Airway epithelial cell (primary cell): ENCODE data around the gene CALU. TPM values are rescaled to one million over a fixed set of nuclear protein-coding genes. Genes with fewer than 3 reads are reported as not detected.

Experiments
- total RNA-seq: library from RNA; depleted of rRNA; stranded (reverse); fragments of >200 nt; gene quantifications from 2 replicates; pipeline ENCODE4 v1.2.3, GENCODE V29; 2015

Gene CALU
- 90.0 and 114 TPM in 2 replicates for total RNA-seq

DNA sequence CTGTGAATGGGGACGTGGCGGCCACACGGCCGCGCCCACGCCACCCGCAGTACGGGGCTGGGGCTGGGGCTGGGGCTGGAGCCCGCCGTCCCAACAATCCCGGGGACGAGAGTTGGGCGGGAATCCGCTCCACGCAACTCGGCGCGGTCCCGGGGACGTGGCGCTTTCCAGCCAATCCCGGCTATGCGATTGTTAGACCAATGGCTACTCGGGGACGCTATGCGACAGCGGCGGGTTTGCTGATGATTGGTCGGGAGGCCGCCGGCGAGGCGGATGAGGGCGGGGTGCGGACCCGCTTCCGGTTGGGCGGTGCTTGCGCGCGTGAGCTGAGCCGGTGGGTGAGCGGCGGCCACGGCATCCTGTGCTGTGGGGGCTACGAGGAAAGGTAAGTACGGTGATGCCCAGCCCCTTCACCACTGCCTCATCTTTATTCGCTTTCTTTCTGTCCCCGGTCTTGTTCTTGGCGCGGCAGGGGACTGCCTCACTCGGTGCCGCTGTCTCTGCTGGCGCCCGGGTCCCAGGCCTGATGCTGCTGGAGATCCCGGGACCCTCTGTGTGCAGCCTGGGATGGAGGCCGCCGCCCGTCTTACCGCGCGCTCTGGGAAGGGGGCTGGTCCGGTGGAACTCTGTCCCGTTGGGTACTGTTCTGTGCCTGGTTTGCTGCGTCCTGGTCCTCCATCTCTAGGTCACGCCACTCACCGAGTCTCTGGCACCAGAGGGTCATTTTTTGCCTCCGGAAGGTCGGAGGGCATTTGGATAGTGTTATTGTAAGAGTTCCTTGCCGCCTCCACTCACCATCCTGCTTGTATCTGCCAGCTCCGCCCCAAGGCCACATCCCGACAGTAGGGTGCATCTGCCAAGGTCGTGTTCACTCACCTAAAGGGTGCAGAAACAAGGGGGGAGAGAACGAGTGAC lies at the start of gene CALU:
Gene CALU, plus strand, starts transcription at position 312 of the 915 bp plus-strand sequence. CDS start 9,225 bp downstream, outside the sequence.

DNA sequence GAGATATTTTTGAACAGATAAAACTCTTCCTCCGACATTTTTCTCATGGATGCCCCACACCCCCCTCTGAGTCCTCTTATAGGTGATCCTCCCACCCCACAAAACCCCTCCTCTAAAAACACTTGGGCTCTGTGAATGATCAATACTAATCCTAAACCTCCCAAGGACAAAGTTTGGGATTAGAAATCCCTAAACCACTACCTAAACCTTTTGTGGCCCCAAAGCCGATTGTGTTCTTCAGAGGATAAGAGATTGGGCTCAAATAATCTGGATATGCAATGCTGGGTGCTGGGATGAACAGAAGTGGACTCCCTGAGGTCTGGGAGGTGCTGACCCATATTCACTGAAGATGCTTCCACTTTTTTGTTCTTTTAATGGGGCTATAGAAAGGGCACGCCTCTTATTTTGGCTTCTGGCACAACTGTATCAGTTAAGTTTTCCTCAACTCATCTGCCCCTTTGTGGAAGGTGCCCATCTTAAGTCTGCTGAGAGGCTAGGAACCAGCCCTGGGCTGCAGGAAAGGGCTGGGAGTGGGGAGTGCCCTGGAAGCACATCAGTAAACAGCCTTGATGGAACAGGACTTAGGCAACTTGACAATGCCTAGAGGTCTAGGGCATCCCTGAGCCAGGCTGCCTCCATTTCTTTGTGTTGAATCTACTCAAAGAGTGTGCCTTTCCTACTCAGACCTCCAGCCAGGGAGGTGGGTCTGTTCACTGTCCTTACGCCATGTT lies 36.8 kb downstream of the CALU start, which contains the start of gene OPN1SW:
Gene OPN1SW, minus strand, starts transcription at position 51 of the 731 bp plus-strand sequence. Its CDS starts 13 bp downstream, at position 38.

DNA sequence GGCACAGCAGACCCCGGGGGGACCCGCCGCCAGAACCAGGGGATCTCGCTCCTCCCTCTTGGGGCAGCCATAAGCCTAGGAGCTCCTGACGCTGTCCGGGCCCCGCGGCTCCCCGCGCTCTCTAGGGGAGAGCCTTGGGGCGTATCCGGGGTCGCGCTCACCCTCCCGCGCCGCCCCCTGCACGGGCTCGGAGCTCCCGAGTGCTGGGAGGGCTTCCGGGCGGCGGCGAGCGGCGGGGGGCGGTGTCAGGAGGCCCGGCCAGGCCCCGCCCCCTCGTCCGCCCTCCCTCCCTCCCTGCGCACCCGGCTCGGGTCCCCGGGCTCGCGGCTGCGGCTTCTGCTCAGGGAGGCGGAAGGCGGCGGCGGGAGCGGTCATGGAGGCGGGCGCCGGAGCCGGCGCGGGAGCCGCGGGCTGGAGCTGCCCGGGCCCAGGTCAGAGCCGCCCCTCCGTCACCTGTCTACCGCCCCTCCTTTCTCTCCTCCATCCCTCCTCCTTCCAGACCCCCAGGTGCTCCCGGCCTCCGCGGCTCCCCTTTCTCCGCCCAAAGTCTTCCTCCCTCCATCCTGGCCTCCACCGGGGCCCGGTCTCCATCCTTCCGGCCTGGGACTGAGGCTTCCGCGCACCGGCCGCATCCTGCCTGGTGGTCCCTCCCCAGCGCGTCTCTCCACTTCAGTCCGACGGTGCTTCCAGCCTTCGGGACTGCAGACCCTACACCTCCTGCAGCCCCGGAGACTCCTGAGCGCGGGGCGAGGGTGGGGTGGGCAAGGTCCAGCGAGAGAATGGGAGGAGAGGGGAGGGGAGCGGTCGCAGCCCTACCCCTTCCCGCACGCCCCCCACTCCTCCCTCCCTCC lies 52.2 kb downstream of the CALU start, which contains the start of gene CCDC136:
Gene CCDC136, plus strand, starts transcription at position 848 of the 851 bp plus-strand sequence. CDS start 444 bp downstream, outside the sequence.

Other genes starting within 250 kb of the CALU start
- 0.21 TPM in 1 of 2 replicates, not detected in the other for gene GARIN1A, start 67.1 kb upstream of the CALU start, total RNA-seq
- gene OPN1SW, start 36.4 kb downstream of the CALU start, total RNA-seq = not detected in 2 replicates
- gene CCDC136, start 52.6 kb downstream of the CALU start, total RNA-seq = 0.14 and 0.35 TPM in 2 replicates
- gene FLNC, start 91.0 kb downstream of the CALU start, total RNA-seq = 0.84 and 0.85 TPM in 2 replicates
- gene ATP6V1F, start 123.5 kb downstream of the CALU start, total RNA-seq = 129 and 178 TPM in 2 replicates
- 0.42 and 0.49 TPM in 2 replicates for gene KCP, start 171.3 kb downstream of the CALU start, total RNA-seq
- 16.3 and 19.5 TPM in 2 replicates for gene IRF5, start 198.6 kb downstream of the CALU start, total RNA-seq